ENCODE data around the gene DEAF1.

The DEAF1 gene

DNA sequence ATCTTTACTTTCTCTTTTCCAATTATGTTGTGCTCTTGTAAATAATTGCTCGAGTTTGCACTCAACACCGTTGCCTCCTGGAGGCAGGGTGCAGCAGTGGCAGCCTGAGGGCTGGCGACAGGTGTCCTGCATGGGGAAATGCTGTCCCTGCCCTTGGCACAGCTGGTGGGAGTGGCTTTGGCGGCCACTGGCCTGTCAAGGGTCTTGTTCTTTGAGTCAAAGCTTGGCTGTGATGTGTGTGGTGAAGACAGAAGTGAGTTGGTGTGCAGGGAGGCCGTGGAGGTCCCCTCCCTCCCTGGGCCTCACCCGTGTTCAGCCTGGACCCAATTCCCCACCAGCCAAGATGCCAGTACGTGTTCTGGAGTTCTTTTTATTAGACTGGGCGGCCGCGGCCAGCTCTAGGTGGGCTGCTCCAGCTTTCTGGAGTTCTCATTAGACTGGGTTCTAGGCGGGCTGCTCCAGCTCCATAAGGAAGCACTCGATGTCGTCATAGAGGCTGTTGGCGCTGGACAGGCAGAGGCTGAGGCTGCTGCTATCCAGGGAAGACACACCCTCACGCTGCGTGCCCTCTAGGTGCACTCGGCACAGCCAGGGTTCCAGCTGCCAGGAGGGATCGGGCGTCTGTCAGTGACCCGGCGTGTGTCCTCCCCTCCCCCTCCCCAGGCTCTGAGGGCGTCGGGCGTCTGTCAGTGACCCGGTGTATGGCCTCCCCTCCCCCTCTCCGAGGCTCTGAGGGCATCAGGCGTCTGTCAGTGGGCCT is 82.6 kb downstream of the DEAF1 start:
- TF ChIP-seq POLR2AphosphoS5 (IDR thresholded peaks at IDR 0.05; ENCODE audit: low read depth, low read length) (no peak), SPI1 (IDR thresholded peaks at IDR 0.05; ENCODE audit: low read depth, low read length) (no peak)

DNA sequence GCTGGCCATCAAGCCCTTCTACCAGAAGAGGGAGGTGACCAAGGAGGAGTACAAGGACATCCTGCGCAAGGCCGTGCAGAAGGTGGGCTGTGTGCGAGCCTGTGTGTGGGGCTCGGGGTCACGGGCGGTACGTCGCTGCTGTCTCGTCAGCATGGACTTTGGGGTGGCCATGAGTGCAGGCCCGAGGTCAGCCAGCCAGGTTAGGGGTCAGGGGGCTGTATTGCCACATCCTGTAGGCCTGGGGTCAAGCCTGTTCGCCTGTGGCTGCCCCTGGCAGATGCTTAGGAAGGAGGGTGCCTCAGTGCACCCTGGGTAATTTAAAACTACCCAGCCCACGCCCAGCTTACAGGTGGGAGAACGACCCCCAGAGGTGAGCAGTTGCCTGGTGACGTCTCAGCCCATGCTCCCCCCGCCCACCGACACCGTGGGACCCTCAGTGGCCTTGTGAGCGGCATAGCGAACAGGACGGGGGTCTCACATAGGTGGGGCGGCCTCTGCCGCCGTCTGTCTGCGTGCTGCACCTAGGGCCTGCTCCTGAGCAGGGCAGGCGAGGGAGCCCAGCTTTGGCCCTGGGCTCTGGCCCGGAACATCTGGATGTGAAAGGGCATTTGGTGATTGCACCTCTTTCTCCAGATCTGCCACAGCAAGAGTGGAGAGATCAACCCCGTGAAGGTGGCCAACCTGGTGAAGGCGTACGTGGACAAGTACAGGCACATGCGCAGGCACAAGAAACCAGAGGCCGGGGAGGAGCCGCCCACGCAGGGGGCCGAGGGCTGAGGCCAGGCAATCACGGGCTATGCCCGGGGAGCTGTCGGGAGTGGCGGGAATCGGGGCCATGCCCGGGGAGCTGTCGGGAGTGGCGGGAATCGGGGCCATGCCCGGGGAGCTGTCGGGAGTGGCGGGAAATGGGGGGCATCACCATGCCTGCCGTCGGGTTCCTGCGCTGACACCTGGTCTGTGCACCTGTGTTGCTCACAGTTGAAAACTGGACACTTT is 83.7 kb downstream of the DEAF1 start:
- no peak for FAIRE-seq
- DNase-seq (ENCODE audit: insufficient read length, low spot score): no peak
- no peak for TF ChIP-seq TAF1 (IDR thresholded peaks at IDR 0.05; ENCODE audit: low read depth, low read length)
- TF ChIP-seq POLR2A (IDR thresholded peaks at IDR 0.05; ENCODE audit: low read depth, low read length): peak; percentile 69
- TF ChIP-seq POU2F2 (IDR thresholded peaks at IDR 0.05; ENCODE audit: low read depth, low read length): no peak; the same call in none of the 2 replicates
- peak; percentile 71 for TF ChIP-seq POLR2AphosphoS5 (IDR thresholded peaks at IDR 0.05; ENCODE audit: low read depth, low read length)

More for the DNA sequence above, 82.6 kb downstream of the DEAF1 start:
- DNase-seq (ENCODE audit: insufficient read length, low spot score): no peak
- FAIRE-seq: peak; percentile 58

DNA sequence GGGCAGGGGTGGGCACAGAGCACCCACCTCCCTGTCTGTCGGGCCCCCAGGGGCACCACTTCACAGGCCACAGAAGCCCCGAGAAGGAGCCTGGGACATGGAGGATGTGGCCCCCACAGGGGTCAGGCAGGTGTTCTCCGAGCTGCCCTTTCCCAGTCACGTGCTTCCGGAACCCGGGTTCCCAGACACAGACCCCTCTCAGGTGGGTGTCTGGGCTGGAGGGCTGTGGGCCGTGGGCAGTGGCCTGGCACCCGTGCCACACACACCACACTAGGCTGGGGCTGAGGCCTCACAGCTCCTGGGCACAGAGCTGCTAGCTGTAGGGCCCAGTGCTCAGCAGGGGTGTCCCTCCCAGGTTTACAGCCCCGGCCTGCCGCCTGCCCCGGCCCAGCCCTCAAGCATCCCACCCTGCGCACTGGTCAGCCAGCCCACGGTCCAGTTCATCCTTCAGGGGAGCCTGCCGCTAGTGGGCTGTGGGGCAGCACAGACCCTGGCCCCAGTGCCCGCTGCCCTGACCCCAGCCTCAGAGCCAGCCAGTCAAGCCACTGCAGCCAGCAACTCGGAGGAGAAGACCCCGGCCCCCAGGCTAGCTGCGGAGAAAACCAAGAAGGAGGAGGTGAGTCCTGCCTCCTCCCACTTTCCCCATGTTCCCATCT is 84.7 kb downstream of the DEAF1 start:
- DNase-seq (ENCODE audit: insufficient read length, low spot score): no peak
- FAIRE-seq: no peak
- TF ChIP-seq PAX5 (IDR thresholded peaks at IDR 0.05; ENCODE audit: insufficient read depth, low read length, severe bottlenecking): no peak
- no peak for TF ChIP-seq POLR2A (IDR thresholded peaks at IDR 0.05; ENCODE audit: low read depth, low read length)
- no peak for TF ChIP-seq POU2F2 (IDR thresholded peaks at IDR 0.05; ENCODE audit: low read depth, low read length)
- TF ChIP-seq SPI1 (IDR thresholded peaks at IDR 0.05; ENCODE audit: low read depth, low read length): no peak
- TF ChIP-seq POLR2AphosphoS5 (IDR thresholded peaks at IDR 0.05; ENCODE audit: low read depth, low read length): no peak

DNA sequence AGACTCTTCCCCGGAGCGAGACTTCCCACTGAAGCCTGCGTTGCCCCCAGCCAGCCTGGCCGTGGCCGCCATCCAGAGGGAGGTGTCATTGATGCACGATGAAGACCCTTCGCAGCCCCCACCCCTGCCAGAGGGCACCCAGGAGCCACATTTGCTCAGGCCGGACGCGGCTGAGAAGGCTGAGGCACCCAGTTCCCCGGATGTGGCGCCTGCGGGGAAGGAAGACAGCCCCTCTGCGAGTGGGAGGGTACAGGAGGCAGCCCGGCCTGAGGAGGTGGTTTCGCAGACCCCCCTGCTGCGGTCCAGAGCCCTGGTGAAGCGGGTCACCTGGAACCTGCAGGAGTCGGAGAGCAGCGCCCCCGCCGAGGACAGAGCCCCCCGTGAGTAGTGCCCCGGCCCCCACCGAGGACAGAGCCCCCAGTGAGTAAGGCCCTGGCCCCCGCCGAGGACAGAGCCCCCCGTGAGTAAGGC is 85.6 kb downstream of the DEAF1 start:
- DNase-seq (ENCODE audit: insufficient read length, low spot score) (no peak), FAIRE-seq (no peak)
- no peak for TF ChIP-seq SPI1 (IDR thresholded peaks at IDR 0.05; ENCODE audit: low read depth, low read length)
- TF ChIP-seq POLR2A (IDR thresholded peaks at IDR 0.05; ENCODE audit: low read depth, low read length): no peak
- no peak for TF ChIP-seq POLR2AphosphoS5 (IDR thresholded peaks at IDR 0.05; ENCODE audit: low read depth, low read length)
- no peak for TF ChIP-seq PAX5 (IDR thresholded peaks at IDR 0.05; ENCODE audit: insufficient read depth, low read length, severe bottlenecking)
- no peak for TF ChIP-seq TAF1 (IDR thresholded peaks at IDR 0.05; ENCODE audit: low read depth, low read length)
- no peak for TF ChIP-seq POU2F2 (IDR thresholded peaks at IDR 0.05; ENCODE audit: low read depth, low read length)

DNA sequence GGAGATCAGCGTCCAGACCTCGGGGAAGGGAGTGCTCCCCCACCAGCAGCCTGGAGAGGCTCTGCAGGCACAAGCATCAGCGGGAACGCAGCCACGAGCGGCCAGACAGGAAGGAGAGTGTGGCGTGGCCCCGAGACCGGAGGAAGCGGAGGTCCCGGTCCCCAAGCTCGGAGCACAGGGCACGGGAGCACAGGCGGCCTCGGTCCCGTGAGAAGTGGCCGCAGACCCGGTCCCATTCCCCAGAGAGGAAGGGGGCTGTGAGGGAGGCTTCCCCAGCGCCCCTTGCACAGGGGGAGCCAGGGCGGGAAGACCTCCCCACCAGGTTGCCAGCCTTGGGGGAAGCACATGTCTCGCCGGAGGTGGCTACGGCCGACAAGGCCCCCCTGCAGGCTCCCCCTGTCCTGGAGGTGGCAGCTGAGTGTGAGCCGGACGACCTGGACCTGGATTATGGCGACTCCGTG is 86.2 kb downstream of the DEAF1 start:
- FAIRE-seq (no peak), DNase-seq (ENCODE audit: insufficient read length, low spot score) (no peak)
- TF ChIP-seq POLR2AphosphoS5 (IDR thresholded peaks at IDR 0.05; ENCODE audit: low read depth, low read length) (no peak), SPI1 (IDR thresholded peaks at IDR 0.05; ENCODE audit: low read depth, low read length) (no peak), PAX5 (IDR thresholded peaks at IDR 0.05; ENCODE audit: insufficient read depth, low read length, severe bottlenecking) (no peak), POLR2A (IDR thresholded peaks at IDR 0.05; ENCODE audit: low read depth, low read length) (no peak), TAF1 (IDR thresholded peaks at IDR 0.05; ENCODE audit: low read depth, low read length) (no peak), POU2F2 (IDR thresholded peaks at IDR 0.05; ENCODE audit: low read depth, low read length) (no peak)

DNA sequence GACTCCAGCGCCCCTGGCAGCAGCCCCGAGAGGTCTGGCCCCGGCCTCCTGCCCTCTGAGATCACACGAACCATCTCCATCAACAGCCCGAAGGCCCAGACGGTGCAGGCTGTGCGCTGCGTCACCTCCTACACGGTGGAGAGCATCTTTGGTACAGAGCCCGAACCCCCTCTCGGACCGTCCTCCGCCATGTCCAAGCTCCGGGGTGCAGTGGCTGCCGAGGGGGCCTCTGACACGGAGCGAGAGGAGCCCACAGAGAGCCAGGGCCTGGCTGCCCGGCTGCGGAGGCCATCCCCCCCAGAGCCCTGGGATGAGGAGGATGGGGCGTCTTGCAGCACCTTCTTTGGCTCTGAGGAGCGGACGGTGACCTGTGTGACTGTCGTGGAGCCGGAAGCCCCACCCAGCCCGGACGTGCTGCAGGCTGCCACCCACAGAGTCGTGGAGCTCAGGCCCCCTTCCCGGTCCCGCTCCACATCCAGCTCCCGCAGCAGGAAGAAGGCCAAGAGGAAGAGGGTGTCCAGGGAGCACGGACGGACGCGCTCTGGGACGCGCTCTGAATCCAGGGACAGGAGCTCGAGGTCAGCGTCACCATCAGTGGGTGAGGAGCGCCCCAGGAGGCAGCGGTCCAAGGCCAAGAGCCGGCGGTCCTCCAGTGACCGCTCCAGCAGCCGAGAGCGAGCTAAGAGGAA is 86.9 kb downstream of the DEAF1 start:
- FAIRE-seq (no peak), DNase-seq (ENCODE audit: insufficient read length, low spot score) (no peak)
- TF ChIP-seq PAX5 (IDR thresholded peaks at IDR 0.05; ENCODE audit: insufficient read depth, low read length, severe bottlenecking): no peak
- no peak for TF ChIP-seq POLR2A (IDR thresholded peaks at IDR 0.05; ENCODE audit: low read depth, low read length)
- no peak for TF ChIP-seq POU2F2 (IDR thresholded peaks at IDR 0.05; ENCODE audit: low read depth, low read length)
- no peak for TF ChIP-seq TAF1 (IDR thresholded peaks at IDR 0.05; ENCODE audit: low read depth, low read length)
- TF ChIP-seq SPI1 (IDR thresholded peaks at IDR 0.05; ENCODE audit: low read depth, low read length): no peak
- TF ChIP-seq POLR2AphosphoS5 (IDR thresholded peaks at IDR 0.05; ENCODE audit: low read depth, low read length): no peak

DNA sequence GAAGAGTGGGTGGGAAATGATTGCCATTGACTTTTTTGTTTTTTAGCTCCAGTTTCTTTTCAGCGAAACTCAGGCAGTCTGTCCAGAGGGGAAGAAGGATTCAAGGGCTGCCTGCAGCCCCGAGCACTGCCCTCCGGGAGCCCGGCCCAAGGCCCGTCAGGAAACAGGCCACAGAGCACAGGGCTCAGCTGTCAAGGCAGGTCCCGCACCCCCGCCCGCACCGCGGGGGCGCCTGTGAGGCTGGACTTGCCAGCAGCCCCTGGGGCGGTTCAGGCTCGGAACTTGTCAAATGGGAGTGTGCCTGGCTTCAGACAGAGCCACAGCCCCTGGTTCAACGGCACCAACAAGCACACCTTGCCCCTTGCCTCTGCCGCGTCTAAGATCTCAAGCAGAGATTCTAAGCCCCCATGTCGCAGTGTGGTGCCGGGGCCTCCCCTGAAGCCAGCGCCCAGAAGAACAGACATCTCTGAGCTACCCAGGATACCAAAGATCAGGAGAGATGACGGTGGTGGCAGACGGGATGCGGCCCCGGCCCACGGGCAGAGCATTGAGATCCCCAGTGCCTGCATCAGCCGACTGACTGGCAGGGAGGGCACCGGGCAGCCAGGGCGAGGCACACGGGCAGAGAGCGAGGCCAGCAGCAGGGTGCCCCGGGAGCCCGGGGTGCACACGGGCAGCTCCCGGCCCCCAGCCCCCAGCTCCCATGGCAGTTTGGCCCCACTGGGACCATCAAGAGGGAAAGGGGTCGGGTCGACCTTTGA is 87.8 kb downstream of the DEAF1 start:
- no peak for FAIRE-seq
- no peak for TF ChIP-seq SPI1 (IDR thresholded peaks at IDR 0.05; ENCODE audit: low read depth, low read length)
- TF ChIP-seq POLR2AphosphoS5 (IDR thresholded peaks at IDR 0.05; ENCODE audit: low read depth, low read length): no peak
- no peak for TF ChIP-seq POLR2A (IDR thresholded peaks at IDR 0.05; ENCODE audit: low read depth, low read length)
- TF ChIP-seq PAX5 (IDR thresholded peaks at IDR 0.05; ENCODE audit: insufficient read depth, low read length, severe bottlenecking): no peak
- TF ChIP-seq TAF1 (IDR thresholded peaks at IDR 0.05; ENCODE audit: low read depth, low read length): no peak
- TF ChIP-seq POU2F2 (IDR thresholded peaks at IDR 0.05; ENCODE audit: low read depth, low read length): no peak
- DNase-seq (ENCODE audit: insufficient read length, low spot score): no peak

DNA sequence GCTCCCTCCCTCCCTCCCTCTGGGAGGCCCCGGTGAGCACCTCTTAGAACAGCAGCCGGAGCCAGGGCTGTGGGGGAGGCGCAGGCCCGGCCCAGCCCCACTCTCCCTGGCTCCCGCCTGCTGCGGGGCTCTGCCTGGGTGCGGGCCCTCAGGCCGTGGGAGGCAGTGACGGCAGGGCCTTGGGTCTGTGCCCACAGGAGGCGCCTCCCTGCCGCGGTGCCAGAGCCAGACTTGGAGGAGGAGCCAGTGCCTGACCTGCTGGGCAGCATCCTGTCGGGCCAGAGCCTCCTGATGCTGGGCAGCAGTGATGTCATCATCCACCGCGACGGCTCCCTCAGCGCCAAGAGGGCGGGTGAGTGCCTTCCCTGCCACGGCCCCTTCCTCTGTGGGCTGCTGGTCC is 88.8 kb downstream of the DEAF1 start:
- FAIRE-seq: no peak
- no peak for DNase-seq (ENCODE audit: insufficient read length, low spot score)
- TF ChIP-seq PAX5 (IDR thresholded peaks at IDR 0.05; ENCODE audit: insufficient read depth, low read length, severe bottlenecking): no peak
- TF ChIP-seq POLR2AphosphoS5 (IDR thresholded peaks at IDR 0.05; ENCODE audit: low read depth, low read length): no peak
- no peak for TF ChIP-seq POU2F2 (IDR thresholded peaks at IDR 0.05; ENCODE audit: low read depth, low read length)
- no peak for TF ChIP-seq SPI1 (IDR thresholded peaks at IDR 0.05; ENCODE audit: low read depth, low read length)
- TF ChIP-seq POLR2A (IDR thresholded peaks at IDR 0.05; ENCODE audit: low read depth, low read length): no peak
- TF ChIP-seq TAF1 (IDR thresholded peaks at IDR 0.05; ENCODE audit: low read depth, low read length): no peak
